Cardiac muscle cell (in vitro differentiated cells and primary cell): ENCODE measurements around the gene PAQR6. TPM values are rescaled to one million over a fixed set of nuclear protein-coding genes. Genes with fewer than 3 reads are reported as not detected.
"Not testable (repeated sequence)": the region's sequence is repeated elsewhere in the genome, so short reads cannot be mapped to it uniquely, and the experiment has no call there.

ENCODE experiments used
- DNase-seq, 2 donors: peaks; one replicate each; pipeline versions ENCODE4 v3.0.0 to v3.0.0-alpha.2; 2010 to 2017; ENCODE audit warnings: low read depth in 1 of 2, low spot score in 1 of 2
- H3K27ac ChIP-seq: fragments of 200-600 bp; sonication (generic); 2 replicates; pipeline ENCODE4 v1.5.1; 2016
- H3K27me3 ChIP-seq: fragments of 200-600 bp; sonication (generic); 2 replicates; pipeline ENCODE4 v1.6.0; 2016; ENCODE audit warnings: control low read depth
- H3K36me3 ChIP-seq: fragments of 200-600 bp; sonication (generic); 2 replicates; pipeline ENCODE4 v1.5.1; 2016; ENCODE audit warnings: control low read depth
- H3K4me1 ChIP-seq: fragments of 200-600 bp; sonication (generic); 2 replicates; pipeline ENCODE4 v1.8.1; 2017; ENCODE audit warnings: low read depth, mild to moderate bottlenecking, mixed run types
- H3K4me3 ChIP-seq: fragments of 200-600 bp; sonication (generic); 2 replicates; pipeline ENCODE4 v1.5.1; 2016; ENCODE audit warnings: mild to moderate bottlenecking
- H3K9me3 ChIP-seq: fragments of 200-600 bp; sonication (generic); 2 replicates; pipeline ENCODE4 v1.5.1; 2017; ENCODE audit warnings: low read depth, mild to moderate bottlenecking, control low read depth
- CTCF ChIP-seq: IDR thresholded peaks from 2 replicates; pipeline ENCODE4 v1.5.1; 2012; ENCODE audit warnings: low read depth, mild to moderate bottlenecking, low read length
- polyA plus RNA-seq: library from polyadenylated mRNA; unstranded; fragments of >200 nt; fragmentation: Nextera tagmentation; extraction: Ambion mirVana; gene quantifications from 2 replicates; pipeline ENCODE4 v1.2.1, GENCODE V29; 2016
- total RNA-seq: library from RNA; depleted of rRNA; stranded (reverse); fragments of >200 nt; gene quantifications from 2 replicates; pipeline ENCODE4 v1.2.3, GENCODE V29; 2016

Gene PAQR6
- total and polyA plus RNA-seq, 2 experiments from 2014 or later: 35.7 to 40.1 TPM

GRCh38 chr1:156226116-156226538 is 21.7 kb downstream of the PAQR6 start:
- no peak for TF ChIP-seq CTCF
- Histone ChIP-seq H3K4me3 (no peak overlapping the region), H3K4me1 (no peaks in the 10 kb centered on the region), H3K9me3 (no peaks in the 10 kb centered on the region), H3K27me3 (no peaks in the 10 kb centered on the region), H3K27ac (no peak overlapping the region), H3K36me3 (peaks cover 16% of the 10 kb centered on the region)
- no peak for DNase-seq

GRCh38 chr1:156225677-156226014 is 22.2 kb downstream of the PAQR6 start:
- no peaks in the 10 kb centered on the region for H3K4me1 ChIP-seq
- H3K9me3 ChIP-seq: no peaks in the 10 kb centered on the region
- H3K4me3 ChIP-seq: no peak overlapping the region
- H3K27ac ChIP-seq: no peak overlapping the region
- DNase-seq: no peak
- peaks cover 20% of the 10 kb centered on the region for H3K36me3 ChIP-seq
- no peaks in the 10 kb centered on the region for H3K27me3 ChIP-seq
- no peak for TF ChIP-seq CTCF

GRCh38 chr1:156221986-156222692 is 25.7 kb downstream of the PAQR6 start:
- no peaks in the 10 kb centered on the region for H3K9me3 ChIP-seq
- no peak for TF ChIP-seq CTCF
- no peak for DNase-seq
- no peaks in the 10 kb centered on the region for H3K4me1 ChIP-seq
- H3K27ac ChIP-seq: no peak overlapping the region
- H3K36me3 ChIP-seq: peaks cover 22% of the 10 kb centered on the region
- H3K4me3 ChIP-seq: no peak overlapping the region
- no peaks in the 10 kb centered on the region for H3K27me3 ChIP-seq

GRCh38 chr1:156220226-156220625 is 27.6 kb downstream of the PAQR6 start:
- no peaks in the 10 kb centered on the region for H3K27me3 ChIP-seq

GRCh38 chr1:156217871-156218270 is 30.0 kb downstream of the PAQR6 start:
- H3K4me3 ChIP-seq: no peak overlapping the region

More at GRCh38 chr1:156220226-156220625, 27.6 kb downstream of the PAQR6 start:
- Histone ChIP-seq H3K4me1 (no peaks in the 10 kb centered on the region), H3K4me3 (no peak overlapping the region), H3K27ac (no peak overlapping the region), H3K9me3 (no peaks in the 10 kb centered on the region), H3K36me3 (peaks cover 14% of the 10 kb centered on the region)
- TF ChIP-seq CTCF: no peak
- no peak for DNase-seq

GRCh38 chr1:156216361-156217086 is 31.3 kb downstream of the PAQR6 start:
- not testable (repeated sequence) for H3K4me3 ChIP-seq, H3K36me3 ChIP-seq, H3K9me3 ChIP-seq, DNase-seq, H3K4me1 ChIP-seq, H3K27me3 ChIP-seq, H3K27ac ChIP-seq

More at GRCh38 chr1:156217871-156218270, 30.0 kb downstream of the PAQR6 start:
- Histone ChIP-seq H3K4me1 (no peaks in the 10 kb centered on the region), H3K9me3 (no peaks in the 10 kb centered on the region), H3K27ac (peak overlapping the region; percentile 28), H3K27me3 (no peaks in the 10 kb centered on the region), H3K36me3 (peaks cover 6% of the 10 kb centered on the region)
- TF ChIP-seq CTCF: no peak
- peak in 1 of 2 donors; percentile 47 for DNase-seq
